K562 (cell line): ENCODE measurements around the gene NPAS3. TPM values are rescaled to one million over a fixed set of nuclear protein-coding genes. Genes with fewer than 3 reads are reported as not detected.

Source experiments
- ATAC-seq: fragments of 200-7000 bp; cut with Tn5 transposase; 3 replicates; pipeline ENCODE4 v1.9.1; 2020; ENCODE audit warnings: moderate library complexity
- BruUV-seq: library from RNA; stranded (reverse); fragments of 400-500 nt; replicated peaks from 2 replicates; lab custom pipeline; 2021; lab: Mats Ljungman, UMichigan
- CTCF ChIA-PET: fragments of 300-600 bp; formaldehyde crosslinking; extraction: SDS; loops from one replicate; lab custom pipeline; 2021; ENCODE audit warnings: low intra/inter-chr PET ratio; lab: Yijun Ruan, JAX
- POLR2A ChIA-PET: fragments of 300-600, 350-650 bp; sonication (Branson Sonifier 250); formaldehyde crosslinking; extraction: SDS; loops from one replicate; lab custom pipeline; 2021; ENCODE audit warnings: antibody characterized with exemption, inconsistent platforms; lab: Yijun Ruan, JAX
- DNase-seq, 4 experiments: peaks; one replicate each; pipeline versions ENCODE4 v3.0.0 to v3.0.0-alpha.2; 2011 to 2018; ENCODE audit warnings: low spot score in 3 of 4, mixed read lengths in 3 of 4; ENCODE audit errors: extremely low read depth in 1 of 4
- FAIRE-seq: peaks from 2 replicates; lab custom pipeline; 2011; peaks lifted over from hg19 to GRCh38; lab: Jason Lieb, UNC
- H2AFZ ChIP-seq: 2 replicates; pipeline ENCODE4 v1.6.0; 2011; ENCODE audit warnings: low read depth, low read length, control low read depth, inconsistent platforms
- H3K27ac ChIP-seq: fragments of 200-600 bp; 3 replicates; pipeline ENCODE4 v1.8.0; 2011; ENCODE audit warnings: low read depth, mild to moderate bottlenecking, control low read depth, inconsistent platforms, low read length, moderate library complexity, mixed read lengths; ENCODE audit errors: extremely low read depth
- H3K27me3 ChIP-seq, 2 experiments: fragments of 300-600 bp in 1 of 2; 2 replicates in 1 of 2; 3 replicates in 1 of 2; pipeline versions ENCODE4 v1.6.0 to v1.8.0; 2011; ENCODE audit warnings: inconsistent platforms in 2 of 2, low read length in 2 of 2, mild to moderate bottlenecking in 1 of 2, mixed read lengths in 1 of 2, moderate library complexity in 1 of 2; ENCODE audit not compliant: control insufficient read depth in 2 of 2, insufficient read depth in 2 of 2
- H3K36me3 ChIP-seq: fragments of 300-600 bp; 3 replicates; pipeline ENCODE4 v1.8.0; 2011; ENCODE audit warnings: mild to moderate bottlenecking, low read length, inconsistent platforms; ENCODE audit not compliant: control insufficient read depth, insufficient read depth
- H3K4me1 ChIP-seq, 2 experiments: fragments of 200-600 bp in 1 of 2; replicated peaks in 1 of 2; 2 replicates in 1 of 2; 3 replicates in 1 of 2; pipeline versions ENCODE4 v1.5.1 to v1.8.0; 2011; ENCODE audit warnings: inconsistent platforms in 2 of 2, low read length in 2 of 2, mild to moderate bottlenecking in 1 of 2, mixed read lengths in 1 of 2, moderate library complexity in 1 of 2; ENCODE audit not compliant: control insufficient read depth in 2 of 2, insufficient read depth in 2 of 2
- H3K4me2 ChIP-seq: 2 replicates; pipeline ENCODE4 v1.6.1; 2011; ENCODE audit warnings: low read length, control low read depth, inconsistent platforms, mixed read lengths; ENCODE audit not compliant: insufficient read depth
- H3K4me3 ChIP-seq: fragments of 200-600 bp; sonication (generic), shearing (Covaris generic); 2 replicates; pipeline ENCODE4 v1.5.1; 2016; ENCODE audit warnings: control low read depth, inconsistent platforms
- H3K79me2 ChIP-seq: fragments of 200-600 bp; 3 replicates; pipeline ENCODE4 v1.8.0; 2011; ENCODE audit warnings: low read length, inconsistent platforms; ENCODE audit not compliant: control insufficient read depth, insufficient read depth
- H3K9ac ChIP-seq, 2 experiments: 2 replicates each; pipeline versions ENCODE4 v1.6.0 to v1.6.1; 2011; ENCODE audit warnings: low read depth in 2 of 2, low read length in 2 of 2, control low read depth in 1 of 2, inconsistent platforms in 1 of 2, mild to moderate bottlenecking in 1 of 2, mixed read lengths in 1 of 2; ENCODE audit not compliant: insufficient read depth in 1 of 2
- H3K9me1 ChIP-seq: one replicate; pipeline ENCODE4 v1.6.0; 2011; ENCODE audit warnings: inconsistent platforms, mild to moderate bottlenecking, low read length, moderate library complexity; ENCODE audit not compliant: control insufficient read depth, insufficient read depth
- H3K9me3 ChIP-seq: replicated peaks from 2 replicates; pipeline ENCODE4 v1.5.1; 2011; ENCODE audit warnings: low read depth, low read length, inconsistent platforms; ENCODE audit not compliant: control insufficient read depth, insufficient read depth
- H4K20me1 ChIP-seq: replicated peaks from 2 replicates; pipeline ENCODE4 v1.6.1; 2011; ENCODE audit warnings: low read length, inconsistent platforms, mixed read lengths; ENCODE audit not compliant: control insufficient read depth, insufficient read depth
- ADNP ChIP-seq: fragments of 200-800 bp; sonication (Bioruptor generic); IDR thresholded peaks from 2 replicates; pipeline ENCODE4 v1.6.1; 2016; ENCODE audit warnings: missing genetic modification characterization, missing compliant biosample characterization
- CREB5 ChIP-seq: fragments of 250-450 bp; sonication (Bioruptor Pico); IDR thresholded peaks from 2 replicates; pipeline ENCODE4 v1.5.0; 2020; ENCODE audit warnings: mild to moderate bottlenecking
- CTBP1 ChIP-seq: fragments of 450-650 bp; IDR thresholded peaks from 2 replicates; pipeline ENCODE4 v1.6.1; 2016; ENCODE audit warnings: borderline replicate concordance
- ERF ChIP-seq: fragments of 450-650 bp; formaldehyde crosslinking; IDR thresholded peaks from 2 replicates; pipeline ENCODE4 v1.4.0; 2020; ENCODE audit warnings: mild to moderate bottlenecking, mixed read lengths
- EZH2 ChIP-seq: IDR thresholded peaks from 2 replicates; pipeline ENCODE4 v1.6.1; 2012; ENCODE audit warnings: low read depth, mild to moderate bottlenecking, inconsistent platforms, low read length, borderline replicate concordance
- FOXP1 ChIP-seq: sonication (generic); formaldehyde crosslinking; IDR thresholded peaks from 2 replicates; pipeline ENCODE4 v1.8.0; 2022; ENCODE audit warnings: mild to moderate bottlenecking, missing genetic modification reagents
- HMG20B ChIP-seq: fragments of 250-450 bp; sonication (Bioruptor Pico); IDR thresholded peaks from 2 replicates; pipeline ENCODE4 v1.5.0; 2021; ENCODE audit warnings: mild to moderate bottlenecking
- JUN ChIP-seq, 2 experiments: sonication (generic) in 1 of 2; formaldehyde crosslinking in 1 of 2; IDR thresholded peaks; 2 replicates each; pipeline versions ENCODE4 v1.6.1 to v1.8.0; 2012 to 2022; ENCODE audit warnings: borderline replicate concordance in 2 of 2, mild to moderate bottlenecking in 2 of 2, improper control_type of control experiment in 1 of 2, low read depth in 1 of 2, low read length in 1 of 2, missing genetic modification reagents in 1 of 2
- KAT2B ChIP-seq: IDR thresholded peaks from one replicate; pipeline ENCODE4 v1.6.1; 2012; ENCODE audit warnings: low read depth, mild to moderate bottlenecking, control low read depth, inconsistent platforms, low read length, moderate library complexity
- L3MBTL2 ChIP-seq: fragments of 450-650 bp; IDR thresholded peaks from 2 replicates; pipeline ENCODE4 v1.6.1; 2016; ENCODE audit warnings: mild to moderate bottlenecking, moderate library complexity
- PHF8 ChIP-seq: fragments of 200-600 bp; sonication (generic); IDR thresholded peaks from 2 replicates; pipeline ENCODE4 v1.6.1; 2012; ENCODE audit warnings: mixed run types, mild to moderate bottlenecking, inconsistent platforms, low read length, moderate library complexity, borderline replicate concordance
- RBM25 ChIP-seq: fragments of 200-400 bp; formaldehyde crosslinking; IDR thresholded peaks from 2 replicates; pipeline ENCODE4 v1.6.1; 2018; ENCODE audit warnings: low read length, low read depth, moderate library complexity; ENCODE audit not compliant: severe bottlenecking
- SMAD2 ChIP-seq: fragments of 150-350 bp; IDR thresholded peaks from 2 replicates; pipeline ENCODE4 v1.6.1; 2014; ENCODE audit warnings: low read depth, mild to moderate bottlenecking, low read length
- SMAD3 ChIP-seq: fragments of 450-650 bp; formaldehyde crosslinking; conservative IDR thresholded peaks from 2 replicates; pipeline ENCODE4 v1.4.0; 2020; ENCODE audit warnings: mild to moderate bottlenecking
- ZBTB49 ChIP-seq: sonication (generic); formaldehyde crosslinking; IDR thresholded peaks from 2 replicates; pipeline ENCODE4 v1.8.0; 2022; ENCODE audit warnings: missing genetic modification reagents, mild to moderate bottlenecking, borderline replicate concordance
- ZNF23 ChIP-seq: fragments of 250-450 bp; sonication (Bioruptor Pico); IDR thresholded peaks from 2 replicates; pipeline ENCODE4 v1.4.0; 2020; ENCODE audit warnings: mild to moderate bottlenecking
- ZNF354B ChIP-seq: fragments of 250-450 bp; sonication (Bioruptor Pico); IDR thresholded peaks from 2 replicates; pipeline ENCODE4 v1.4.0; 2020
- WGBS: fragments of 100-300 bp; shearing (Covaris generic); methylation state at CpG from one replicate; pipeline ENCODE4 v1.1.6; 2016; ENCODE audit warnings: low coverage, mixed read lengths; ENCODE audit not compliant: insufficient coverage; ENCODE audit errors: missing lambda C conversion rate; 5-methylcytosine and 5-hydroxymethylcytosine counted together
- in situ Hi-C: fragments of 300-500 bp; cut with MboI; formaldehyde crosslinking; loops from 4 replicates; pipeline ENCODE4 v1.15.0; 2018; ENCODE audit warnings: inconsistent platforms, mixed read lengths
- intact Hi-C: fragments of 100-400 bp; cut with micrococcal nuclease; formaldehyde crosslinking; loops from 2 replicates; pipeline ENCODE4 v1.14.2; 2022
- polyA plus RNA-seq, 8 experiments: library from polyadenylated mRNA; depleted of rRNA in 4 of 8; stranded (reverse) in 5 of 8; unstranded in 3 of 8; fragments of >200 nt; fragmentation: Nextera tagmentation in 2 of 8; fragmentation: Illumina TruSeq in 1 of 8; extraction: Ambion mirVana in 2 of 8; extraction: Trizol in 1 of 8; gene quantifications; 2 replicates each; pipeline versions ENCODE4 v1.2.1 to v1.2.3, GENCODE V29; 2011 to 2014; ENCODE audit warnings: inconsistent platforms in 1 of 8, missing spikeins in 1 of 8
- total RNA-seq, 7 experiments: library from RNA; depleted of rRNA in 6 of 7; stranded (reverse); fragments of >200 nt in 6 of 7; fragmentation: Illumina TruSeq in 2 of 7; extraction: Trizol in 2 of 7; gene quantifications; 2 replicates each; pipeline versions ENCODE4 v1.2.1 to v1.2.3, GENCODE V29; 2011 to 2021; ENCODE audit warnings: low replicate concordance in 1 of 7

NPAS3 gene
- total and polyA plus RNA-seq, 9 of the 15 experiments (the other 6 are each of a cell fraction or from before 2014, with no cell fraction given) = 0.04 TPM; not detected in 8

GRCh38 chr14:33249233-33249820 lies 310.6 kb downstream of the NPAS3 start:
- no TSS peak for BruUV-seq
- H3K4me2 ChIP-seq = no peak overlapping the region
- no peaks in the 10 kb centered on the region for H4K20me1 ChIP-seq
- no peak for TF ChIP-seq ZBTB49
- no peak for TF ChIP-seq ZNF354B (CRISPR knock-in tag)
- no peak for TF ChIP-seq JUN (IDR thresholded peaks at IDR 0.05; ENCODE audit: borderline replicate concordance, low read depth, low read length)
- TF ChIP-seq JUN (CRISPR knock-in tag; IDR thresholded peaks at IDR 0.05; ENCODE audit: borderline replicate concordance) = no peak
- no peak for TF ChIP-seq CREB5 (CRISPR knock-in tag)
- no peak for TF ChIP-seq EZH2
- no peak for TF ChIP-seq FOXP1 (CRISPR knock-in tag)
- TF ChIP-seq ADNP (tag) = no peak
- no peak for TF ChIP-seq ZNF23
- no peak for TF ChIP-seq L3MBTL2
- TF ChIP-seq HMG20B = no peak
- no peak for TF ChIP-seq SMAD2
- TF ChIP-seq RBM25 = no peak
- no peak for TF ChIP-seq PHF8
- no peak for TF ChIP-seq KAT2B
- TF ChIP-seq SMAD3 (CRISPR knock-in tag) = no peak
- TF ChIP-seq CTBP1 = no peak
- TF ChIP-seq ERF (CRISPR knock-in tag) = no peak
- in situ Hi-C loops (no loop called here), intact Hi-C loops (no loop called here)
- no peaks in the 10 kb centered on the region for H3K9me3 ChIP-seq
- H3K4me1 ChIP-seq = no peaks in the 10 kb centered on the region
- no peak for FAIRE-seq
- ChIA-PET POLR2A (no interaction called here), CTCF (no interaction called here)
- no peak overlapping the region for H3K27ac ChIP-seq
- H3K27me3 ChIP-seq = no peaks in the 10 kb centered on the region
- DNase-seq = no peak
- no peaks in the 10 kb centered on the region for H3K79me2 ChIP-seq
- no peak overlapping the region for H3K9ac ChIP-seq
- no peak overlapping the region for H3K4me3 ChIP-seq
- 0% methylated on average over 5 of the region's 6 CpGs for WGBS
- no peaks in the 10 kb centered on the region for H3K9me1 ChIP-seq
- no peak for ATAC-seq
- no peak overlapping the region for H2AFZ ChIP-seq
- H3K36me3 ChIP-seq = no peaks in the 10 kb centered on the region
